Cardiac fibroblast (primary cell): ENCODE measurements around the gene LIPG.
"Not testable (repeated sequence)": the region's sequence is repeated elsewhere in the genome, so short reads cannot be mapped to it uniquely, and the experiment has no call there.

Source experiments
- DNase-seq, 2 donors: peaks; one replicate each; pipeline versions ENCODE4 v3.0.0 to v3.0.0-alpha.2; 2010; ENCODE audit warnings: low read depth in 2 of 2
- H3K4me3 ChIP-seq, 2 donors: replicated peaks in 1 of 2; 1 replicate in 1 of 2; 2 replicates in 1 of 2; pipeline ENCODE4 v1.5.1; 2011; ENCODE audit warnings: low read depth in 2 of 2, low read length in 2 of 2, mild to moderate bottlenecking in 2 of 2, moderate library complexity in 1 of 2
- CTCF ChIP-seq: IDR thresholded peaks from one replicate; pipeline ENCODE4 v1.5.1; 2011; ENCODE audit warnings: low read depth, mild to moderate bottlenecking, low read length, inconsistent platforms

Gene LIPG

GRCh38 chr18:49572611-49573345, 10.9 kb downstream of the LIPG start:
- no peak for TF ChIP-seq CTCF
- DNase-seq, result no peak
- no peak overlapping the region for H3K4me3 ChIP-seq

GRCh38 chr18:49573835-49574234, 12.0 kb downstream of the LIPG start:
- TF ChIP-seq CTCF, result no peak
- DNase-seq, result no peak
- no peak overlapping the region for H3K4me3 ChIP-seq

- not testable (repeated sequence) for DNase-seq, H3K4me3 ChIP-seq
These were observed 17.2 kb downstream of the LIPG start for GRCh38 chr18:49579041-49579440.

- not testable (repeated sequence) for DNase-seq, H3K4me3 ChIP-seq
These were observed 17.7 kb downstream of the LIPG start for GRCh38 chr18:49579583-49579982.

GRCh38 chr18:49580279-49580678, 18.4 kb downstream of the LIPG start:
- no peak overlapping the region for H3K4me3 ChIP-seq
- no peak for TF ChIP-seq CTCF

GRCh38 chr18:49581371-49581770, 19.5 kb downstream of the LIPG start:
- no peak for DNase-seq
- H3K4me3 ChIP-seq, result no peak overlapping the region
- TF ChIP-seq CTCF, result no peak

More at GRCh38 chr18:49580279-49580678, 18.4 kb downstream of the LIPG start:
- no peak for DNase-seq

GRCh38 chr18:49582579-49582978, 20.7 kb downstream of the LIPG start:
- DNase-seq, result peak; percentile 51 to 55
- TF ChIP-seq CTCF, result no peak
- H3K4me3 ChIP-seq, result no peak overlapping the region

- no peak overlapping the region for H3K4me3 ChIP-seq
- DNase-seq, result no peak
- no peak for TF ChIP-seq CTCF
These were observed 22.5 kb downstream of the LIPG start for GRCh38 chr18:49584394-49584793.

- not testable (repeated sequence) for H3K4me3 ChIP-seq, DNase-seq
These were observed 23.1 kb downstream of the LIPG start for GRCh38 chr18:49584951-49585350.
